H1 (cell line): ENCODE results near the gene ORAI3.
A peak's percentile ranks its signal among the peaks of the same experiment; 100 is the strongest.

ENCODE experiments used
- ATF3 ChIP-seq: IDR thresholded peaks from 2 replicates; pipeline ENCODE4 v1.6.1; 2011; ENCODE audit warnings: low read depth, mild to moderate bottlenecking, low read length; ENCODE audit not compliant: insufficient read depth
- CEBPB ChIP-seq: IDR thresholded peaks from 2 replicates; pipeline ENCODE4 v1.6.1; 2012; ENCODE audit warnings: low read depth, low read length
- CHD1 ChIP-seq: IDR thresholded peaks from 2 replicates; pipeline ENCODE4 v1.6.1; 2012; ENCODE audit warnings: low read depth, low read length, improper control_type of control experiment
- CTCF ChIP-seq, 3 experiments: IDR thresholded peaks; 1 replicate in 2 of 3; 2 replicates in 1 of 3; pipeline versions ENCODE4 v1.5.1 to v1.6.1; 2011; ENCODE audit warnings: low read length in 3 of 3, mild to moderate bottlenecking in 3 of 3, inconsistent platforms in 2 of 3, low read depth in 1 of 3, moderate library complexity in 1 of 3; ENCODE audit not compliant: insufficient read depth in 1 of 3; ENCODE audit errors: control extremely low read depth in 1 of 3
- EZH2 ChIP-seq: fragments of 200-600 bp; sonication (generic); IDR thresholded peaks from 2 replicates; pipeline ENCODE4 v1.7.1; 2012; ENCODE audit warnings: low read depth, mild to moderate bottlenecking, moderate library complexity, low read length, inconsistent platforms; ENCODE audit not compliant: severe bottlenecking
- POLR2A ChIP-seq, 2 experiments: IDR thresholded peaks; 1 replicate in 1 of 2; 2 replicates in 1 of 2; pipeline ENCODE4 v1.6.1; 2011; ENCODE audit warnings: low read depth in 2 of 2, low read length in 2 of 2, mild to moderate bottlenecking in 2 of 2; ENCODE audit errors: control extremely low read depth in 1 of 2
- POLR2AphosphoS5 ChIP-seq: IDR thresholded peaks from 2 replicates; pipeline ENCODE4 v1.6.1; 2011; ENCODE audit warnings: low read depth, low read length
- SP1 ChIP-seq: IDR thresholded peaks from 2 replicates; pipeline ENCODE4 v1.6.1; 2011; ENCODE audit warnings: low read depth, low read length
- SP2 ChIP-seq: IDR thresholded peaks from 2 replicates; pipeline ENCODE4 v1.6.1; 2012; ENCODE audit warnings: mild to moderate bottlenecking, low read length, inconsistent platforms
- SP4 ChIP-seq: IDR thresholded peaks from 2 replicates; pipeline ENCODE4 v1.6.1; 2012; ENCODE audit warnings: low read length, inconsistent platforms
- TAF1 ChIP-seq: IDR thresholded peaks from 2 replicates; pipeline ENCODE4 v1.6.1; 2011; ENCODE audit warnings: mild to moderate bottlenecking, low read depth, low read length
- TCF12 ChIP-seq: IDR thresholded peaks from 2 replicates; pipeline ENCODE4 v1.6.1; 2011; ENCODE audit warnings: low read depth, mild to moderate bottlenecking, low read length
- YY1 ChIP-seq: IDR thresholded peaks from 2 replicates; pipeline ENCODE4 v1.6.1; 2011; ENCODE audit warnings: low read depth, mild to moderate bottlenecking, low read length

GRCh38 chr16:30922420-30922959 lies 26.4 kb upstream of the ORAI3 start:
- TF ChIP-seq CEBPB, result no peak; the same call in 1 of the 2 replicates
- TF ChIP-seq EZH2, result no peak
- TF ChIP-seq CTCF (IDR thresholded peaks at IDR 0.05; ENCODE audit: control extremely low read depth in 1 of 3, insufficient read depth in 1 of 3, low read depth in 1 of 3, low read length in 3 of 3), result no peak
- TF ChIP-seq TCF12, result no peak
- TF ChIP-seq SP4, result no peak; the same call in 1 of the 2 replicates
- peak; percentile 98 for TF ChIP-seq YY1
- TF ChIP-seq SP1, result peak; percentile 47; the same call in 1 of the 2 replicates
- no peak for TF ChIP-seq CHD1
- no peak for TF ChIP-seq POLR2A (IDR thresholded peaks at IDR 0.05; ENCODE audit: control extremely low read depth in 1 of 2, low read depth in 2 of 2, low read length in 2 of 2)
- no peak; the same call in 1 of the 2 replicates for TF ChIP-seq POLR2AphosphoS5
- TF ChIP-seq TAF1, result 0 out of 2 replicates have a peak, but pooled peaks have one; percentile 19
- TF ChIP-seq SP2, result no peak
- TF ChIP-seq ATF3, result peak; percentile 73; the same call in 1 of the 2 replicates
